Neural crest cell (in vitro differentiated cells): ENCODE measurements around the gene CSF1R. TPM values are rescaled to one million over a fixed set of nuclear protein-coding genes. Genes with fewer than 3 reads are reported as not detected.
A peak's percentile ranks its signal among the peaks of the same experiment; 100 is the strongest.

ENCODE experiments used
- DNase-seq: peaks from one replicate; pipeline ENCODE4 v3.0.0; 2021; ENCODE audit warnings: low read depth, mixed read lengths, low spot score
- H3K27ac Mint-ChIP-seq: one replicate; pipeline ENCODE4 v1.8.0; 2021; ENCODE audit warnings: mild to moderate bottlenecking, mixed read lengths; ENCODE audit not compliant: unreplicated experiment
- H3K27me3 Mint-ChIP-seq: 2 replicates; pipeline ENCODE4 v1.8.0; 2021; ENCODE audit warnings: low read depth, mild to moderate bottlenecking, mixed read lengths
- H3K36me3 Mint-ChIP-seq: 2 replicates; pipeline ENCODE4 v1.8.0; 2021; ENCODE audit warnings: low read depth, mild to moderate bottlenecking, mixed read lengths
- H3K4me1 Mint-ChIP-seq: 2 replicates; pipeline ENCODE4 v1.8.0; 2021; ENCODE audit warnings: mixed read lengths
- H3K4me3 Mint-ChIP-seq: one replicate; pipeline ENCODE4 v1.8.0; 2021; ENCODE audit warnings: mild to moderate bottlenecking, mixed read lengths
- H3K9me3 Mint-ChIP-seq: 2 replicates; pipeline ENCODE4 v1.8.0; 2021; ENCODE audit warnings: mixed read lengths
- long read RNA-seq: library from polyadenylated mRNA; unstranded; transcript quantifications from one replicate; pipeline ENCODE4 v2.0.0, GENCODE V29; 2020
- total RNA-seq: library from RNA; stranded (reverse); gene quantifications from 2 replicates; pipeline ENCODE4 v1.2.1, GENCODE V29; 2021
- TF ChIP-seq, protein P1 (sequence below): fragments of 200-600 bp; sonication (generic); conservative IDR thresholded peaks from 2 replicates; pipeline ENCODE4 v1.5.0; 2021; ENCODE audit warnings: antibody characterized with exemption, mild to moderate bottlenecking

Gene CSF1R
- not detected in 2 replicates for total RNA-seq
- long read RNA-seq, partial matches to known transcripts, result 0 of 1 reads
- long read RNA-seq, other reads (novel, unspliced or antisense), result 1 of 1 reads

DNA sequence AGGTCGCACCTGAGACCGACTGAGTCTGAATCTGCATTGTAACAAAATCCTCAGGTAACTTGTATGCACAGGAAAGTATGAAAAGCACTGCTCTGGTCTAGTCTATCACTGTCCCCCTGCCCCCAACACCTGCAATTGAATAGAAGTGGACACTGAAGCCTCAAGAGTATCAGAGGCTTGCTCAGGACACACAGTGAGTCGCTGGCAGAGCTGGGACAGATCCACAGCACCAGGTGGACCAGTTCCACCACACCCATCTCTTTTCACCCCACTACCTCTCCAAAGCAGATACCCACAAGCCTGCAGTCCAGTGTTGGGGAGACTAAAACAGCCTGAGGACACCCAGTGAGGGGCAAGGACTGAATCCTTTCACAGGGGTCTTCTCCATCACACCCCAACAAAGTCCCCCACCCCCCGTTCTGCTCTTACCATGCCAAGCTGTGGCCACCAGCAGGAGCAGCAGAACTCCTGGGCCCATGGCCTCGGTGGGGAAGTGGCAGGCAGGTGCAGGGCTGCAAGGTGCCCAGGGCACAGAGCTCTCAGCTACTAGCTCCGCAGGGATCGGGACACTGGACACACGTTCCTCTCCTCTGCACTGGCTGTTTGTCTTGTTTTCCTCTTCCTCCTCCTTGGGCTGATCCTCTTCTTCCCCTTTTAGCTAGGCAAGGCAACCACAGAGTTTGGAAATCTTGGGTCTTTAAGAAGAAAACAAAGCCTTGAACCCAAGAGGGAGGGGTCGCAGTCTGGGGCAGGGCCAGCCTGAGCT, at the start of gene CSF1R:
TSS of gene CSF1R (minus strand) at position 605 of the 766 bp plus-strand sequence. CDS start at position 478, 127 bp downstream.
- no peaks in the 10 kb centered on the region for H3K36me3 Mint-ChIP-seq
- H3K27ac Mint-ChIP-seq, result no peak within 1 kb of the TSS
- no peaks in the 10 kb centered on the region for H3K9me3 Mint-ChIP-seq
- TF ChIP-seq, protein P1, sequence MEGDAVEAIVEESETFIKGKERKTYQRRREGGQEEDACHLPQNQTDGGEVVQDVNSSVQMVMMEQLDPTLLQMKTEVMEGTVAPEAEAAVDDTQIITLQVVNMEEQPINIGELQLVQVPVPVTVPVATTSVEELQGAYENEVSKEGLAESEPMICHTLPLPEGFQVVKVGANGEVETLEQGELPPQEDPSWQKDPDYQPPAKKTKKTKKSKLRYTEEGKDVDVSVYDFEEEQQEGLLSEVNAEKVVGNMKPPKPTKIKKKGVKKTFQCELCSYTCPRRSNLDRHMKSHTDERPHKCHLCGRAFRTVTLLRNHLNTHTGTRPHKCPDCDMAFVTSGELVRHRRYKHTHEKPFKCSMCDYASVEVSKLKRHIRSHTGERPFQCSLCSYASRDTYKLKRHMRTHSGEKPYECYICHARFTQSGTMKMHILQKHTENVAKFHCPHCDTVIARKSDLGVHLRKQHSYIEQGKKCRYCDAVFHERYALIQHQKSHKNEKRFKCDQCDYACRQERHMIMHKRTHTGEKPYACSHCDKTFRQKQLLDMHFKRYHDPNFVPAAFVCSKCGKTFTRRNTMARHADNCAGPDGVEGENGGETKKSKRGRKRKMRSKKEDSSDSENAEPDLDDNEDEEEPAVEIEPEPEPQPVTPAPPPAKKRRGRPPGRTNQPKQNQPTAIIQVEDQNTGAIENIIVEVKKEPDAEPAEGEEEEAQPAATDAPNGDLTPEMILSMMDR, result no peak
- no peak within 1 kb of the TSS for H3K4me3 Mint-ChIP-seq
- peaks cover 19% of the 10 kb centered on the region for H3K4me1 Mint-ChIP-seq
- H3K27me3 Mint-ChIP-seq, result peaks cover 25% of the 10 kb centered on the region
- DNase-seq, result no peak

DNA sequence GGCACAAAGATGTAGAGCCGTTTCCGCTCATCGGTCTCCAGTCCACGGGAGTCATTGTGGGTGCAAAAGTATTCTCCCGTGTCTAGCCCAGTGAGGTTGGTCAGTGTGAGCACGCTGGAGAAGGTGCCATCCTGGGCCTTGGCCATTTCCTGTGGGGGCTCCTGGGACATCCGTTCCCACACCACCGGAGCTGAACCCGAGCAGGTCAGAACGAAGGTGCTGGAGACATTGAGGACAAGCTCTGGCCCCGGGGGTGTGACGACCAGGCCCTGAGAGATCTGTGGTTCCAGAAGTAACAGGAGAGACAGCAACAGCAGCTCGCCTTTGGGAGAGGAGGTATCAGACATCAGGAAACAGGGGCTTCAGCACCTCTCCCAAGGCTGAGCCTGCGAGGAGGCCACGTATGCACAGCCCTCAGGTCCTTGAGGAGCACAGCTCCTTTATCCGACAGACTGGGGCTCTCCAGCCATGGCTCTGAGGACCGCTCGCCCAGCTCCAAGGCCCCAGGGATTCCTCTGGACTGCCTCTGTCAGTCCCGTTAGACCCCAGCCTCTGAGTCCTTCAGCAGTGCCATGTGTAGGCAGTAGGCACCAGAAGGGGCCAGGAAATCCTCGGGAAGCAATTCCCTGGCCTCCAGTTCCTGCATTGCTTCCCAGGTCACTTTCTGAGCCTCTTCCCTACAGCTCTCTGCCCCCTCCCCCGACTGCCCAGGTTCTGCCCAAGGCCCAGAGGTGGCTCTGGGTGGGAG, 49.4 kb upstream of the CSF1R start:
- Mint-ChIP-seq H3K9me3 (no peaks in the 10 kb centered on the region), H3K4me3 (no peak overlapping the region), H3K27ac (no peak overlapping the region), H3K27me3 (no peaks in the 10 kb centered on the region), H3K36me3 (no peaks in the 10 kb centered on the region), H3K4me1 (peaks cover 51% of the 10 kb centered on the region)
- no peak for DNase-seq
- TF ChIP-seq, protein P1, result no peak

DNA sequence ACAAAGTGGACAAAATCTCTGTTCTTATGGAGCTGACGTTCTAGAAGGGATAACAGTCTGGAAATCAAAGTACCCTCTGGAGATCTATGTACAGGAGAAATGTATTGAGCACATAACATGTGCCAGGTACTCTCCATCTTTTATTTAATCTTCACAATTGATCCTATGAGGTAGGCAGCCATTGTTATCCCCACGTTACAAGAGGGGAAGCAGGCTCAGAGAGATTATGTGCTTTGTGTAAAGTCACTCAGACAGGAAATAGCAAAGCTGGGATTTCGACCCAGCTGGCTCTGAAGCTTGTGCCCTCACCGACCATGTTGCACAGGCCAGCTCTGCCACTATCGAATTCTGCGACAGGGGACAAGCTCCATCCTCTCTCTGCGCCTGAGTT, 47.8 kb upstream of the CSF1R start:
- no peak for DNase-seq
- Mint-ChIP-seq H3K9me3 (no peaks in the 10 kb centered on the region), H3K36me3 (no peaks in the 10 kb centered on the region), H3K4me1 (peaks cover 42% of the 10 kb centered on the region), H3K4me3 (no peak overlapping the region), H3K27ac (no peak overlapping the region), H3K27me3 (no peaks in the 10 kb centered on the region)
- TF ChIP-seq, protein P1, result no peak

DNA sequence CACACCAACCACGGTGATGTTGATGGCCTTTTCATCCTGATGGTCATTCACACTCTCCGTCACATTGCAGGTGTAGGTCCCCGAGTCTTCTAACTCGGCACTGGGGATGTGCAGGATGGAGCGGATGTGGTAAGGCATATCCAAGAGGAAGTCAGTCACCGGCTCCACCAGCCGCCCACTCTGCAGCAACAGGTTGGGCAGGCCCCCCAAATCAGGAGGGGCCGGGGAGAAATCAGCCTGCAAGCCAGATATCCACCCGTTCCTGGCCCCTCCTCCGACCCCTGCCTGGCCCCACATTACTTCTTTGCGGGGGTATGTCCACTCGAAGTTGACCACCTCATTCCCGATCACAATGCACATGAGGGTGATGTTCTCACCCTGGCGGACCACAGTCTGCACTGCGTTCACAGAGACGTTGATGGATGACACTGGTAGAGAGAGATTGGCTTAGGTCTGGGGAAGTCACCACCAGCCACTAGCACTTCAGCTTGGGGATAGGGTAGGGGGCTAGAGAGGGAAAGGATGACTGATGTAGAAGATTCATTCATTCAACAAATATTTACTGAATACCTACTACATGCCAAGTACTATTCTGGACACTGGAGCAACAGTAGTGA, 47.3 kb upstream of the CSF1R start:
- no peaks in the 10 kb centered on the region for H3K9me3 Mint-ChIP-seq
- DNase-seq, result no peak
- peak overlapping the region; percentile 44 for H3K4me3 Mint-ChIP-seq
- H3K36me3 Mint-ChIP-seq, result no peaks in the 10 kb centered on the region
- H3K27ac Mint-ChIP-seq, result no peak overlapping the region
- TF ChIP-seq, protein P1, result no peak
- H3K4me1 Mint-ChIP-seq, result peaks cover 37% of the 10 kb centered on the region
- no peaks in the 10 kb centered on the region for H3K27me3 Mint-ChIP-seq

DNA sequence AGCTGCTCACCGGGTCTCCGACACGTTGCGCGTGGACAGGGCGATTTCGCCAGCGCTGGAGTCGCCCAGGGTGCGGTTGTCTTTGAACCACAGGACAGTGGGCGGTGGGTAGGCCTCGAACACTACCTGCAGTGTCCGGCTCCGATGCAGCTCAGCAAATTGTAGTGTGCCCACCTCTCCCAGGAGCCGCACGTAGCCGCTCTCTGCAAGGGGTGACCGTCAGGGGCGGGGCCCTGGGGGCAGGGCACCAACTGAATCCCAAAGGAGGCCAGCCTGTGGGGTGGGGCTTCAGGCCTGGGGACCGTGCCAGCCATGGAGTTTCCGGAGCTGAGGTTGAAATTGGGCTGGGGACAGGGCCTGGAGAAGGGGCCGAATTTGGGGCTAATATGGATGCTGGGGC, 46.4 kb upstream of the CSF1R start:
- TF ChIP-seq, protein P1, result no peak
- Mint-ChIP-seq H3K27ac (peak overlapping the region; percentile 50), H3K4me1 (peaks cover 27% of the 10 kb centered on the region), H3K4me3 (no peak overlapping the region), H3K36me3 (no peaks in the 10 kb centered on the region), H3K27me3 (no peaks in the 10 kb centered on the region), H3K9me3 (no peaks in the 10 kb centered on the region)
- DNase-seq, result no peak
